ENCODE results near the gene RAB38. TPM values are rescaled to one million over a fixed set of nuclear protein-coding genes. Genes with fewer than 3 reads are reported as not detected.

The RAB38 gene
- total RNA-seq, 1 donor from 2014 or later = 192 TPM

DNA sequence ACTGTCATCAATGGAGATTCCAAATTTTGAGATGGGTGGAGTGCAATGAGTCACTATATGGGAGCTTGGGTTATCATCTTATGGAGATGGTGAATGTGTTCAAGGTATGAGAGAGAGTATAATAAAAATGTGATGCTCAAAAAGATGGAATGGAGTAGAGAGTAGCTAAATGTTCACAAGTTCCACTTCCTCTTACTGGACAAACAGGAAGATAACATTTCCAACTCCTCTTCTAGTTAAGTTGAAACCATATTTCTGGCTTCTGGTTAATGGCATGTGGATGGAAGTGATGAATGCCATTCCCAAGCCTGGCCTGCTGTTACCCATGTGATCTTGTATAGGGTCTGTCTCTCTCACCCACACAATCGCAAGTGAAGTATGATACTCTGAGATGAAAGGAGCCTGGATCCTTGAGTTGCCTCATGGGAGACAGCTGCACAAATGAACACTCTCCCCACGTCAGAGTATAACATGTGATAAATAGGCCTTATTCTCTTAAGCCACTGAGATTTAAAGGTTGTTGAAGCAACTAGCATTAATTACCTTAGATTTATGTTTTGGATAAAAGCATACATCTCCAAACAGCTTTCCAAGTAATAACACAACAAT lies 111.0 kb downstream of the RAB38 start:
- no peak overlapping the region for H3K4me3 ChIP-seq (ENCODE audit: low read depth, low read length)
- FAIRE-seq (peak; percentile 40), DNase-seq (ENCODE audit: low read depth) (no peak)
- TF ChIP-seq, protein P1, sequence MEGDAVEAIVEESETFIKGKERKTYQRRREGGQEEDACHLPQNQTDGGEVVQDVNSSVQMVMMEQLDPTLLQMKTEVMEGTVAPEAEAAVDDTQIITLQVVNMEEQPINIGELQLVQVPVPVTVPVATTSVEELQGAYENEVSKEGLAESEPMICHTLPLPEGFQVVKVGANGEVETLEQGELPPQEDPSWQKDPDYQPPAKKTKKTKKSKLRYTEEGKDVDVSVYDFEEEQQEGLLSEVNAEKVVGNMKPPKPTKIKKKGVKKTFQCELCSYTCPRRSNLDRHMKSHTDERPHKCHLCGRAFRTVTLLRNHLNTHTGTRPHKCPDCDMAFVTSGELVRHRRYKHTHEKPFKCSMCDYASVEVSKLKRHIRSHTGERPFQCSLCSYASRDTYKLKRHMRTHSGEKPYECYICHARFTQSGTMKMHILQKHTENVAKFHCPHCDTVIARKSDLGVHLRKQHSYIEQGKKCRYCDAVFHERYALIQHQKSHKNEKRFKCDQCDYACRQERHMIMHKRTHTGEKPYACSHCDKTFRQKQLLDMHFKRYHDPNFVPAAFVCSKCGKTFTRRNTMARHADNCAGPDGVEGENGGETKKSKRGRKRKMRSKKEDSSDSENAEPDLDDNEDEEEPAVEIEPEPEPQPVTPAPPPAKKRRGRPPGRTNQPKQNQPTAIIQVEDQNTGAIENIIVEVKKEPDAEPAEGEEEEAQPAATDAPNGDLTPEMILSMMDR (IDR thresholded peaks at IDR 0.05; ENCODE audit: insufficient read depth, low read length, severe bottlenecking) = no peak
- H3K36me3 ChIP-seq (ENCODE audit: control insufficient read depth, insufficient read depth, low read length) = no peaks in the 10 kb centered on the region
- H3K27me3 ChIP-seq (ENCODE audit: control insufficient read depth, insufficient read depth, low read length) = no peaks in the 10 kb centered on the region

Other genes starting within 250 kb of the RAB38 start
- gene CTSC, start 162.3 kb upstream of the RAB38 start, total RNA-seq = 72.1 and 80.8 TPM in 2 replicates

All from bronchial epithelial cell (primary cell).